ENCODE measurements around the gene CFAP70. TPM values are rescaled to one million over a fixed set of nuclear protein-coding genes. Genes with fewer than 3 reads are reported as not detected.
"Not testable (repeated sequence)": the region's sequence is repeated elsewhere in the genome, so short reads cannot be mapped to it uniquely, and the experiment has no call there.

The CFAP70 gene
- total RNA-seq, 1 experiment from 2014 or later: 0.24 TPM

DNA sequence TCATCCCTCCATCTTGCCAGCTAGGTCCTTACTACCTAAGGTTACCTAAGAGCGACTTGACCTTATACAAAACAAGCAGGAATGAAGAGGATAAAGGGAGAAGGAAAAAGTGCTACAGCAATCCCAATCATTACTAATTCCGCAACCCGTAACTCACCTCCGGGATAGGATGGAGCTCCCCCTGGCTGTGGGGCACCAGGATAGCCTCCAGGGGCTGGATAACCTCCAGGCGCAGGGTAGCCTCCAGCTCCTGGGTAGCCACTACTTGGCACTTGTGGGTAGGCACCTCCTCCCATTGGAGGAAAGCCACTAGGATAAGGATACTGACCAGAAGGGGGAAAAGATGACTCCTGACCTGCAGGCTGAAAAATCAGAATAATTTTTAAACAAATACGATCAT lies 39.4 kb upstream of the CFAP70 start:
- no peak overlapping the region for H2AFZ ChIP-seq (ENCODE audit: low read length)
- no peak overlapping the region for H3K18ac ChIP-seq (ENCODE audit: insufficient read length, low read depth, low read length)
- no peaks in the 10 kb centered on the region for H3K79me2 ChIP-seq (ENCODE audit: insufficient read depth, low read length)
- no peak overlapping the region for H2BK120ac ChIP-seq (ENCODE audit: low read depth, low read length, poor library complexity, severe bottlenecking)
- no peak overlapping the region for H3K56ac ChIP-seq (ENCODE audit: insufficient read length, low read depth, low read length)
- no peak overlapping the region for H2AK5ac ChIP-seq (ENCODE audit: insufficient read length, low read length)
- no peak overlapping the region for H2BK20ac ChIP-seq (ENCODE audit: low read depth, low read length, poor library complexity, severe bottlenecking)
- TF ChIP-seq, protein P1, sequence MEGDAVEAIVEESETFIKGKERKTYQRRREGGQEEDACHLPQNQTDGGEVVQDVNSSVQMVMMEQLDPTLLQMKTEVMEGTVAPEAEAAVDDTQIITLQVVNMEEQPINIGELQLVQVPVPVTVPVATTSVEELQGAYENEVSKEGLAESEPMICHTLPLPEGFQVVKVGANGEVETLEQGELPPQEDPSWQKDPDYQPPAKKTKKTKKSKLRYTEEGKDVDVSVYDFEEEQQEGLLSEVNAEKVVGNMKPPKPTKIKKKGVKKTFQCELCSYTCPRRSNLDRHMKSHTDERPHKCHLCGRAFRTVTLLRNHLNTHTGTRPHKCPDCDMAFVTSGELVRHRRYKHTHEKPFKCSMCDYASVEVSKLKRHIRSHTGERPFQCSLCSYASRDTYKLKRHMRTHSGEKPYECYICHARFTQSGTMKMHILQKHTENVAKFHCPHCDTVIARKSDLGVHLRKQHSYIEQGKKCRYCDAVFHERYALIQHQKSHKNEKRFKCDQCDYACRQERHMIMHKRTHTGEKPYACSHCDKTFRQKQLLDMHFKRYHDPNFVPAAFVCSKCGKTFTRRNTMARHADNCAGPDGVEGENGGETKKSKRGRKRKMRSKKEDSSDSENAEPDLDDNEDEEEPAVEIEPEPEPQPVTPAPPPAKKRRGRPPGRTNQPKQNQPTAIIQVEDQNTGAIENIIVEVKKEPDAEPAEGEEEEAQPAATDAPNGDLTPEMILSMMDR (conservative IDR thresholded peaks at IDR 0.05): peak; percentile 65
- H3T11ph ChIP-seq (ENCODE audit: low read length): no peak overlapping the region
- Mint-ChIP-seq H3K27me3 (ENCODE audit: low read depth) (no peaks in the 10 kb centered on the region), H3K36me3 (ENCODE audit: insufficient read depth in 1 of 3, low read depth in 3 of 3) (peaks cover 17 to 45% (median 39%) of the 10 kb centered on the region in 3 experiments), H3K27ac (no peak overlapping the region), H3K9me3 (peaks cover 0 to 3% of the 10 kb centered on the region in 2 experiments; a peak in 1 of 5 replicates), H3K4me3 (no peak overlapping the region), H3K4me1 (no peaks in the 10 kb centered on the region)
- H4K8ac ChIP-seq (replicated peaks; ENCODE audit: insufficient read length, low read depth, low read length): no peak overlapping the region
- H4K5ac ChIP-seq (ENCODE audit: insufficient read length, low read depth, low read length): no peak overlapping the region
- no peak overlapping the region for H4K91ac ChIP-seq (ENCODE audit: insufficient read length, low read depth, low read length)
- H3K9me3 ChIP-seq (ENCODE audit: control insufficient read depth, low read depth, low read length): no peaks in the 10 kb centered on the region
- H3K23me2 ChIP-seq (ENCODE audit: insufficient read length, low read depth, low read length, poor library complexity, severe bottlenecking): no peaks in the 10 kb centered on the region
- no peak overlapping the region for H3K4me2 ChIP-seq (ENCODE audit: insufficient read depth, insufficient read length, low read length)
- H2BK5ac ChIP-seq (ENCODE audit: insufficient read length, low read length): no peak overlapping the region
- no peaks in the 10 kb centered on the region for H4K20me1 ChIP-seq (ENCODE audit: control insufficient read depth, insufficient read depth, insufficient read length)
- no peaks in the 10 kb centered on the region for H3K4me1 ChIP-seq (ENCODE audit: insufficient read depth, low read length)
- H3K4ac ChIP-seq (ENCODE audit: low read depth, low read length): no peak overlapping the region
- no CpG with 5 or more reads among the region's 6 CpGs for WGBS (ENCODE audit: extremely low coverage, insufficient read length, low lambda C conversion rate)
- no peak overlapping the region for H2BK15ac ChIP-seq (ENCODE audit: low read depth, low read length)
- peak; percentile 52 for DNase-seq
- H3K27me3 ChIP-seq (ENCODE audit: insufficient read depth, low read length): no peaks in the 10 kb centered on the region
- H3K14ac ChIP-seq (ENCODE audit: insufficient read depth, low read length): no peak overlapping the region; the same call in 1 of the 2 replicates
- H3K23ac ChIP-seq (ENCODE audit: insufficient read length, low read depth, low read length): no peak overlapping the region
- peaks cover 3% of the 10 kb centered on the region for H3K79me1 ChIP-seq (ENCODE audit: insufficient read depth, low read depth, low read length, poor library complexity, severe bottlenecking)
- H3K9ac ChIP-seq (ENCODE audit: extremely low read depth, insufficient read length, low read length): no peak overlapping the region
- no peak overlapping the region for H2BK12ac ChIP-seq (ENCODE audit: insufficient read length, low read depth, low read length)
- no peak overlapping the region for H3K27ac ChIP-seq (ENCODE audit: insufficient read length, low read depth, low read length)

GRCh38 chr10:73394325-73394724 lies 35.7 kb upstream of the CFAP70 start:
- H3K9ac ChIP-seq (ENCODE audit: extremely low read depth, insufficient read length, low read length); H3K18ac ChIP-seq (ENCODE audit: insufficient read length, low read depth, low read length): not testable (repeated sequence)
- peaks cover 17 to 58% (median 51%) of the 10 kb centered on the region in 3 experiments for H3K36me3 Mint-ChIP-seq (ENCODE audit: insufficient read depth in 1 of 3, low read depth in 3 of 3)

More at GRCh38 chr10:73394325-73394724, 35.7 kb upstream of the CFAP70 start:
- not testable (repeated sequence) for H3K27ac Mint-ChIP-seq; H3K4ac ChIP-seq (ENCODE audit: low read depth, low read length); H2BK15ac ChIP-seq (ENCODE audit: low read depth, low read length); H3K23ac ChIP-seq (ENCODE audit: insufficient read length, low read depth, low read length); H2AFZ ChIP-seq (ENCODE audit: low read length); H2BK20ac ChIP-seq (ENCODE audit: low read depth, low read length, poor library complexity, severe bottlenecking); H3K79me2 ChIP-seq (ENCODE audit: insufficient read depth, low read length); H3K27me3 Mint-ChIP-seq (ENCODE audit: low read depth); H4K5ac ChIP-seq (ENCODE audit: insufficient read length, low read depth, low read length); H3K79me1 ChIP-seq (ENCODE audit: insufficient read depth, low read depth, low read length, poor library complexity, severe bottlenecking); H3K9me3 ChIP-seq (ENCODE audit: control insufficient read depth, low read depth, low read length); H3K4me2 ChIP-seq (ENCODE audit: insufficient read depth, insufficient read length, low read length); H4K91ac ChIP-seq (ENCODE audit: insufficient read length, low read depth, low read length); H3K56ac ChIP-seq (ENCODE audit: insufficient read length, low read depth, low read length); H2BK120ac ChIP-seq (ENCODE audit: low read depth, low read length, poor library complexity, severe bottlenecking); H2BK5ac ChIP-seq (ENCODE audit: insufficient read length, low read length); H2AK5ac ChIP-seq (ENCODE audit: insufficient read length, low read length); H4K20me1 ChIP-seq (ENCODE audit: control insufficient read depth, insufficient read depth, insufficient read length); H3K23me2 ChIP-seq (ENCODE audit: insufficient read length, low read depth, low read length, poor library complexity, severe bottlenecking); H4K8ac ChIP-seq (replicated peaks; ENCODE audit: insufficient read length, low read depth, low read length); H3K4me1 Mint-ChIP-seq; H3K27me3 ChIP-seq (ENCODE audit: insufficient read depth, low read length); H3K14ac ChIP-seq (ENCODE audit: insufficient read depth, low read length); H3K4me1 ChIP-seq (ENCODE audit: insufficient read depth, low read length); H3K9me3 Mint-ChIP-seq; H3K27ac ChIP-seq (ENCODE audit: insufficient read length, low read depth, low read length); DNase-seq; H3K4me3 Mint-ChIP-seq; H2BK12ac ChIP-seq (ENCODE audit: insufficient read length, low read depth, low read length); H3T11ph ChIP-seq (ENCODE audit: low read length)
- no CpG with 5 or more reads among the region's 4 CpGs for WGBS (ENCODE audit: extremely low coverage, insufficient read length, low lambda C conversion rate)

All from H9 (cell line).